ENCODE results near the gene CELA3B.
"Not testable (repeated sequence)": the region's sequence is repeated elsewhere in the genome, so short reads cannot be mapped to it uniquely, and the experiment has no call there.

DNA sequence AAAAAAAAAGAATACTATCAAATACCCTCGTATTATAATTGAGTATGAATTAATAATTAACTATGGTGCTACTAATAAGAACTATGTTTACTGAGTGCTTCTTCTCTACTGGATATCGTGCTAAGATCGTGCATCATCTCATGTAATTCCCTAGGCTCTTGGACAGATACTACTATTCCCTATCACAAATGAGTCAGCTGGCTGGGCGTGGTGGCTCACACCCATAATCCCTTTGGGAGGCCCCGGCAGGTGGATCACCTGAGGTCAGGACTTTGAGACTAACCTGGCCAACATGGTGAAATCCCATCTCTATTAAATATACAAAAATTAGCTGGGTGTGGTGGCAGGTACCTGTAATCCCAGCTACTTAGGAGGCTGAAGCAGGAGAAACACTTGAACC, 9.1 kb downstream of the CELA3B start:
- TF ChIP-seq EZH2 (IDR thresholded peaks at IDR 0.05; ENCODE audit: borderline replicate concordance, low read depth, low read length, poor library complexity, severe bottlenecking) = not testable (repeated sequence)
- TF ChIP-seq, protein P1, sequence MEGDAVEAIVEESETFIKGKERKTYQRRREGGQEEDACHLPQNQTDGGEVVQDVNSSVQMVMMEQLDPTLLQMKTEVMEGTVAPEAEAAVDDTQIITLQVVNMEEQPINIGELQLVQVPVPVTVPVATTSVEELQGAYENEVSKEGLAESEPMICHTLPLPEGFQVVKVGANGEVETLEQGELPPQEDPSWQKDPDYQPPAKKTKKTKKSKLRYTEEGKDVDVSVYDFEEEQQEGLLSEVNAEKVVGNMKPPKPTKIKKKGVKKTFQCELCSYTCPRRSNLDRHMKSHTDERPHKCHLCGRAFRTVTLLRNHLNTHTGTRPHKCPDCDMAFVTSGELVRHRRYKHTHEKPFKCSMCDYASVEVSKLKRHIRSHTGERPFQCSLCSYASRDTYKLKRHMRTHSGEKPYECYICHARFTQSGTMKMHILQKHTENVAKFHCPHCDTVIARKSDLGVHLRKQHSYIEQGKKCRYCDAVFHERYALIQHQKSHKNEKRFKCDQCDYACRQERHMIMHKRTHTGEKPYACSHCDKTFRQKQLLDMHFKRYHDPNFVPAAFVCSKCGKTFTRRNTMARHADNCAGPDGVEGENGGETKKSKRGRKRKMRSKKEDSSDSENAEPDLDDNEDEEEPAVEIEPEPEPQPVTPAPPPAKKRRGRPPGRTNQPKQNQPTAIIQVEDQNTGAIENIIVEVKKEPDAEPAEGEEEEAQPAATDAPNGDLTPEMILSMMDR (conservative IDR thresholded peaks at IDR 0.05; ENCODE audit: low read depth, low read length) = not testable (repeated sequence)

All from A673 (cell line).